ENCODE measurements around the gene ZDHHC4.
"Not testable (repeated sequence)": the region's sequence is repeated elsewhere in the genome, so short reads cannot be mapped to it uniquely, and the experiment has no call there.

Gene ZDHHC4

DNA sequence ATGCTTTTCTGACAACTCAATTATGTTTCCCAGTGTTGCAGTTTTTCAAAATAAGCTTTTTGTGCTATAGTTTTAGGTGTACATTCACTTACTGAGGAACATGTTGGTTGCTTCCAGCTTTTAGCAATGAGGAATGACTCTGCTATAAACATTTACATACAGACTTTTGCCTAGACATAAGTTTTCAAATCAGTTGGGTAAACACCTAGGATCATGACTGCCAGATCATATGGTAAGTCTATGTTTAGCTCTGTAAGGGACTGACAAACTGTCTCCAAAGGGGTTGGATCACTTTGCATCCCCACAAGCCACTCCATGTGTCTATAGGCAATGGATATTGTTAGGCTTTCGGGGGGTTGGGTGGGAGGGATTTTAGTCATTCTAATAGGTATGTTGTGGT, 15.1 kb upstream of the ZDHHC4 start:
- DNase-seq (ENCODE audit: low read depth): no peak

DNA sequence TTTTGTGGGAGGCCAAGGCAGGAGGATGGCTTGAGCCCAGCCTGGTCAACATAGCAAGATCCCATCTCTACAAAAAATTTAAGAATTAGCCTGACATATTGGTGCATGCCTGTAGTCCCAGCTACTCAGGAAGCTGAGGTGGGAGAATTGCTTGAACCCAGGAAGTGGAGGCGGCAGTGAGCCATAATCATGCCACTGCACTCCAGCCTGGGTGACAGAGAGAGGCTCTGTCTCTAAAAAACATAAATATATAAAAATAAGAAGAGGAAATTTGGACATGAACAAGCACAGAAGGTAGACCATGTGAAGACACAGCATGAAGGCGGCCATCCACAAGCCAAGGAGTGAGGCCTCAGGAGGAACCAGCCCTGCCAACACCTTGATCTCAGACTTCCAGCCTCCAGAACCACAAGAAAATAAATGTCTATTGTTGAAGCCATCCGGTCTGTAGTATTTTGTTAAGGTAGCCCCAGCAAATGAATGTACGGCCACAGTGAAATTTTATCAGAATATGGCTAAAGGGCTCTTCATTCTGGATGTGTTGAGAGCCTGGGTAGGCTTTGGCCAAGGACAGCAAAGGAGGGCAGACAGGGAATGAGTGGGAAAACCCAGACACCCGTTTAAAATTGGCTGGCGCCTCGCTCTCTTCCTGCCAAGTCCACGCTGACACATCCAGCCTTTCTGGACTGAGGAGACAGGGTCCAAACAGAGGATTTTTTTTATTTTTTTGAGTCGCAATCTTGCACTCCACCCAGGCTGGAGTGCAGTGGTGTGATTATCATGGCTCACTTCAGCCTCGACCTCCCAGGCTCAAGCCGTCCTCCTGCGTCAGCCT, 13.1 kb upstream of the ZDHHC4 start:
- DNase-seq (ENCODE audit: low read depth): no peak

GRCh38 chr7:6565655-6566054, 11.6 kb upstream of the ZDHHC4 start:
- no peak for DNase-seq (ENCODE audit: low read depth)

DNA sequence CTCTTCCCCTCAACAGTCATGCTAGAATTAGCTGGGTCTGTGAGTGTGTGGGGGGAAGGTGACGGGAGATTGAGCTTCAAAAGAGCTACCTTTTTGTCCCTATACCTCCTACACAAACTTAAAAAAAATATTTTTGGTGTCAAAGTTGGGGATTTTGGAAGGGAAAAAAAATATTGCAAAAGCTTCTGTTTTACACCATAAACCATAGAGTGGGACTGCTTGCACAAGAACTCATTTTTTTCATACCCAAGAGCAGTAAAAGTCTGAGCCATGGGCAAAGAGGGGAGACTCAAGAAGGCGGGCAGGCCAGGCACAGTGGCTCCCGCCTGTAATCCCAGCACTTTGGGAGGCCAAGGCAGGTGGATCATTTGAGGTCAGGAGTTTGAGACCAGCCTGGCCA, 9.4 kb upstream of the ZDHHC4 start:
- no peak for DNase-seq (ENCODE audit: low read depth)

GRCh38 chr7:6571160-6571779, 6.0 kb upstream of the ZDHHC4 start:
- DNase-seq (ENCODE audit: low read depth): no peak

GRCh38 chr7:6575281-6576023, 1.8 kb upstream of the ZDHHC4 start:
- DNase-seq (ENCODE audit: low read depth): no peak

GRCh38 chr7:6576024-6576866, 1.0 kb upstream of the ZDHHC4 start:
- DNase-seq (ENCODE audit: low read depth): no peak

- DNase-seq (ENCODE audit: low read depth): not testable (repeated sequence)
Observed at GRCh38 chr7:6576867-6577368, 336 bp upstream of the ZDHHC4 start.

- no peak for DNase-seq (ENCODE audit: low read depth)
Observed at GRCh38 chr7:6578114-6579084, 1.1 kb downstream of the ZDHHC4 start.

GRCh38 chr7:6579446-6579845, 2.2 kb downstream of the ZDHHC4 start:
- no peak for DNase-seq (ENCODE audit: low read depth)

DNA sequence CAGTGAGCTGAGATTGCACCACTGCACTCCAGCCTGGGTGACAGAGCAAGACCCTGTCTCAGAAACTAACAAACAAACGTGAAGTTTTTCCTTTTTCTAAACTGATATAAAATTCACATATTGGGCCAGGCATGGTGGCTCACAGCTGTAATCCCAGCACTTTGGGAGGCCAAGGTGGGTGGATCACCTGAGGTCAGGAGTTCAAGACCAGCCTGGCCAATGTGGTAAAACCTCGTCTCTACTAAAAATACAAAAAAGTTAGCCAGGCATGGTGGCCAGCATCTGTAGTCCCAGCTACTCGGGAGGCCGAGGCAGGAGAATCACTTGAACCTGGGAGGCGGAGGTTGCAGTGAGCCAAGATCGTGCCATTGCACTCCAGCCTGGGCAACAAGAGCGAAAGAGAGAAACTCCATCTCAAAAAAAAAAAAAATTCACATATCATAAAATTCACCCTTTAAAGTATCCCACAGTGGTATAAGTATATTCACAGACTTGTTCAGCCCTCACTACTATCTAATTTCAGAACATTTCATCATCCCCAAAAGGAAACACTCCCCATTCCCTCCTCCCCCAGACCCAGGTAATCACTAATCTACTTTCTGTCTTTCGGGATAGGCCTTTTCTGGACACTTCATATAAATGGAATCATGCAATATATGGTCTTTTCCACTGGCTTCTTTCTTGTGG, 8.6 kb downstream of the ZDHHC4 start:
- not testable (repeated sequence) for DNase-seq (ENCODE audit: low read depth)

- DNase-seq (ENCODE audit: low read depth): no peak
Observed at GRCh38 chr7:6588566-6588965, 11.3 kb downstream of the ZDHHC4 start.

GRCh38 chr7:6589151-6589828, 12.0 kb downstream of the ZDHHC4 start:
- no peak for DNase-seq (ENCODE audit: low read depth)

GRCh38 chr7:6589829-6590644, 12.8 kb downstream of the ZDHHC4 start, which contains the start of gene INTS15:
Gene INTS15, plus strand, starts transcription at chr7:6590021. Its CDS starts 263 bp downstream, at chr7:6590284.
- DNase-seq (ENCODE audit: low read depth): no peak

- DNase-seq (ENCODE audit: low read depth): no peak
Observed at GRCh38 chr7:6590645-6591110, 13.4 kb downstream of the ZDHHC4 start.

DNA sequence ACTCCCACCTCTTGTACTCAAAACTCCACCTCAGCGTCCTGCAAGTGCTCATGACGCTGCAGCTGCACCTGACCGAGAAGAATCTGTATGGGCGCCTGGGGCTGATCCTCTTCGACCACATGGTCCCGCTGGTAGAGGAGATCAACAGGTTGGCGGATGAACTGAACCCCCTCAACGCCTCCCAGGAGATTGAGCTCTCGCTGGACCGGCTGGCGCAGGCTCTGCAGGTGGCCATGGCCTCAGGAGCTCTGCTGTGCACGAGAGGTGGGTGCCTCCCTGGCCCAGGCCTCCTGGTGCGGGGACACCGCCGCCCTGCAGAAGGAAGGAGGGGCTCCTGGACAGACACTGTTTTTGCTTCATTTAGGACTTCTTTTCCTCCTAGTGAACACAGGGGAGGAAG, 22.8 kb downstream of the ZDHHC4 start:
- DNase-seq (ENCODE audit: low read depth): no peak

DNA sequence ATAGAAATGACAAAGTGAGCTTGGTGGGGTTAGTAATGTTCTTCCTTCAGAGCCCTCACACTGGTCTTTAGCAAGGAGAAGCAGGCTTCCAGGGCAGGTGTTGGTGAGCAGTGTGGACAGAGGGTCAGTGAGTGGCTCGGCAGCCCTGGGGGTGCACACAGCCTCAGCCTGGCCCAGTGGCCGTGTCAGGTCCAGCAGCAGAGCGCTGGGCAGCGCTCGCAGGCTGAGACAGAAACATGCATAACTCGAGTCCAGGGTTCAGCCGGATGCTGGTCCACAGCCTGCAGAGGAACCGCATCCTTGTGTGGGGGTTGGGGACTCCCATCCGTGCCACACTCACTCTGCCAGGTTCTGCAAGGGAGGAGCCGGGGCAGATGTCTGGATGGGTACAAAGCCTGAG, 27.2 kb downstream of the ZDHHC4 start:
- no peak for DNase-seq (ENCODE audit: low read depth)

GRCh38 chr7:6606866-6607583, 29.8 kb downstream of the ZDHHC4 start:
- no peak for DNase-seq (ENCODE audit: low read depth)
